Neural cell (in vitro differentiated cells): ENCODE results near the gene CBFA2T3. TPM values are rescaled to one million over a fixed set of nuclear protein-coding genes. Genes with fewer than 3 reads are reported as not detected.

Source experiments
- H2AFZ ChIP-seq: fragments of 200-600, 300-800 bp; sonication (generic), shearing (Covaris generic); 2 replicates; pipeline ENCODE4 v1.6.0; 2014; ENCODE audit warnings: low read depth, mild to moderate bottlenecking, antibody characterized with exemption, low read length, moderate library complexity
- H3F3A ChIP-seq: fragments of 200-600 bp; shearing (Covaris generic); 2 replicates; pipeline ENCODE4 v1.6.1; 2016; ENCODE audit warnings: mild to moderate bottlenecking, moderate library complexity, mixed read lengths, antibody characterized with exemption, low read length; ENCODE audit not compliant: insufficient read depth, poor library complexity, severe bottlenecking
- H3K27ac ChIP-seq: fragments of 200-600, 300-800 bp; sonication (generic), shearing (Covaris generic); 2 replicates; pipeline ENCODE4 v1.5.1; 2014; ENCODE audit warnings: mild to moderate bottlenecking, low read length, moderate library complexity
- H3K27me3 ChIP-seq: fragments of 300-800, 200-600 bp; sonication (generic), shearing (Covaris generic); 2 replicates; pipeline ENCODE4 v1.6.0; 2014; ENCODE audit warnings: mild to moderate bottlenecking, low read depth, low read length, moderate library complexity; ENCODE audit not compliant: insufficient read depth
- H3K36me3 ChIP-seq: fragments of 300-800, 200-600 bp; sonication (generic), shearing (Covaris generic); 2 replicates; pipeline ENCODE4 v1.5.1; 2014; ENCODE audit warnings: mild to moderate bottlenecking, antibody characterized with exemption, low read length, moderate library complexity; ENCODE audit not compliant: insufficient read depth
- H3K4me2 ChIP-seq: fragments of 300-800, 200-600 bp; sonication (generic), shearing (Covaris generic); 2 replicates; pipeline ENCODE4 v1.6.0; 2014; ENCODE audit warnings: mild to moderate bottlenecking, low read length
- H3K4me3 ChIP-seq: fragments of 300-800, 200-600 bp; sonication (generic), shearing (Covaris generic); 2 replicates; pipeline ENCODE4 v1.5.1; 2014; ENCODE audit warnings: mild to moderate bottlenecking, low read length, moderate library complexity
- H3K79me2 ChIP-seq: fragments of 200-600 bp; shearing (Covaris generic); replicated peaks from 2 replicates; pipeline ENCODE4 v1.6.0; 2014; ENCODE audit warnings: mild to moderate bottlenecking, low read length, moderate library complexity; ENCODE audit not compliant: insufficient read depth
- H3K9ac ChIP-seq: fragments of 300-800, 200-600 bp; sonication (generic), shearing (Covaris generic); 2 replicates; pipeline ENCODE4 v1.6.1; 2016; ENCODE audit warnings: mild to moderate bottlenecking, low read length, mixed read lengths
- H3K9me2 ChIP-seq: fragments of 200-600 bp; shearing (Covaris generic); 2 replicates; pipeline ENCODE4 v1.6.1; 2016; ENCODE audit warnings: mild to moderate bottlenecking, low read length, mixed read lengths; ENCODE audit not compliant: insufficient read depth
- H3K9me3 ChIP-seq: fragments of 200-600, 300-800 bp; sonication (generic), shearing (Covaris generic); 2 replicates; pipeline ENCODE4 v1.6.1; 2016; ENCODE audit warnings: mild to moderate bottlenecking, mixed run types, low read length, moderate library complexity, mixed read lengths
- H4K20me1 ChIP-seq: fragments of 200-600 bp; shearing (Covaris generic); 2 replicates; pipeline ENCODE4 v1.6.1; 2016; ENCODE audit warnings: mild to moderate bottlenecking, mixed run types; ENCODE audit not compliant: insufficient read depth
- EP300 ChIP-seq: fragments of 450-650 bp; conservative IDR thresholded peaks from 2 replicates; pipeline ENCODE4 v1.6.1; 2014; ENCODE audit warnings: antibody characterized with exemption, mild to moderate bottlenecking, moderate library complexity; ENCODE audit not compliant: poor library complexity, severe bottlenecking
- EZH2 ChIP-seq: fragments of 200-600, 300-800 bp; shearing (Covaris generic), sonication (generic); IDR thresholded peaks from 2 replicates; pipeline ENCODE4 v1.6.1; 2014; ENCODE audit warnings: antibody characterized with exemption, low read length, borderline replicate concordance, mild to moderate bottlenecking; ENCODE audit not compliant: insufficient read depth, poor library complexity, severe bottlenecking
- MXI1 ChIP-seq: fragments of 450-650 bp; conservative IDR thresholded peaks from 2 replicates; pipeline ENCODE4 v1.6.1; 2014; ENCODE audit warnings: antibody characterized with exemption, mild to moderate bottlenecking; ENCODE audit not compliant: poor library complexity, severe bottlenecking
- POLR2AphosphoS5 ChIP-seq: IDR thresholded peaks from 2 replicates; pipeline ENCODE4 v1.6.1; 2012
- RAD21 ChIP-seq: fragments of 450-650 bp; conservative IDR thresholded peaks from 2 replicates; pipeline ENCODE4 v1.6.1; 2014; ENCODE audit warnings: antibody characterized with exemption, mild to moderate bottlenecking, moderate library complexity
- SMC3 ChIP-seq: fragments of 450-650 bp; conservative IDR thresholded peaks from 2 replicates; pipeline ENCODE4 v1.6.1; 2014; ENCODE audit warnings: antibody characterized with exemption, mild to moderate bottlenecking, moderate library complexity; ENCODE audit not compliant: poor library complexity
- TAF1 ChIP-seq: IDR thresholded peaks from 2 replicates; pipeline ENCODE4 v1.6.1; 2012; ENCODE audit warnings: low read depth
- polyA minus RNA-seq: library from RNA; depleted of rRNA, polyadenylated mRNA; stranded (reverse); fragments of >200 nt; gene quantifications from 2 replicates; pipeline ENCODE4 v1.2.3, GENCODE V29; 2014
- polyA plus RNA-seq: library from polyadenylated mRNA; depleted of rRNA; stranded (reverse); fragments of >200 nt; gene quantifications from 2 replicates; pipeline ENCODE4 v1.2.3, GENCODE V29; 2014
- TF ChIP-seq, protein P1 (sequence below): fragments of 450-650 bp; IDR thresholded peaks from 2 replicates; pipeline ENCODE4 v1.5.1; 2014; ENCODE audit warnings: antibody characterized with exemption, mild to moderate bottlenecking, moderate library complexity; ENCODE audit not compliant: poor library complexity, severe bottlenecking
- TF ChIP-seq, protein P2 (sequence below): IDR thresholded peaks from 2 replicates; pipeline ENCODE4 v1.6.1; 2012; ENCODE audit warnings: borderline replicate concordance

The CBFA2T3 gene
- polyA plus RNA-seq (0.74 and 2.1 TPM in 2 replicates), polyA minus RNA-seq (2.9 and 3.5 TPM in 2 replicates)

DNA sequence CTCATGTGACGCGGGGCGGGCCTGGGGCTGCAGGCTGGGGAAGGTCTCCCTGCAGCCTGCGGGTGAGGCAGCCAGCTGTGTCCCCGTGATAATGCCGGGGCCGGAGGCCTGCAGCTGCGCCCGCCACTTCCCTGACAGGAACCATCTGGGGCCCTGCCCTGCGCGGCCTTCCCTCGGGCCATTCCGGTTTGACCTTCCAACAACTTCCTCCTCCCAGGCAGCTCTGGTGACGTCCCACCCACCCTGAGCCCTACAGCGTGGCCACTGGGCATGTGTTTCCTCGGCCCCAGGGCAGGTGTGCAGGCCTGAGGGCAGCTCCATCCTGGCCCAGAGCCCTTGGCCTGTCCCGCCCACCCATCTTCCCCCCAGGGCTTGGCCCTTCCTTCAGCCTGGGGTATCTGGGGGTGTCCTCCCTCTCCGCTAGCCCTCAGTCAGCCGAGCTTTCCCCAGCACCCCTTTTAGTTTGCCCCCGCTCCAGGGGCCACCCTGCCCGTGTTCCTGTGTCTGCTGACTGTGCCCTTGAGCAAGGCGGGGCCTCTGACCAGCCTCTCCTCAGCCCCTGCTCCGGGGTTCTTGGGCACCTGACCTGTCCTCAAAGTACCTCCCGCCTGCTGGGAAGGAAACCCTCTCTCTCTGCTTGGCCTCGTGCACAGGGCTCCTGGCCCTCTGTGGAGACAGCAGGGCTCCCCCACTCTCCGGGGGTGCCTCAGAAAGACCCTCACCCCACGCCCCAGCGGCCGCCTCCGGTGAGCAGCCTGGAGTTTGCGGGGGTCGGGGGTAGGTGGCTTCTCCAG, at the start of gene CBFA2T3:
CBFA2T3 (minus strand) TSS at position 190 of the 794 bp plus-strand sequence. CDS start 400 bp downstream, outside the sequence.
- H3K27ac ChIP-seq = no peak within 1 kb of the TSS
- H3K27me3 ChIP-seq = no peaks in the 10 kb centered on the region
- no peaks in the 10 kb centered on the region for H3K9me3 ChIP-seq
- no peaks in the 10 kb centered on the region for H3F3A ChIP-seq
- no peaks in the 10 kb centered on the region for H3K9me2 ChIP-seq
- H3K9ac ChIP-seq = no peak within 1 kb of the TSS
- no peaks in the 10 kb centered on the region for H4K20me1 ChIP-seq
- H3K4me2 ChIP-seq = no peak within 1 kb of the TSS
- no peak within 1 kb of the TSS for H3K4me3 ChIP-seq
- H2AFZ ChIP-seq = no peak within 1 kb of the TSS
- no peaks in the 10 kb centered on the region for H3K79me2 ChIP-seq
- TF ChIP-seq EZH2 = no peak
- no peak for TF ChIP-seq POLR2AphosphoS5
- TF ChIP-seq RAD21 = no peak
- no peak for TF ChIP-seq MXI1
- TF ChIP-seq, protein P1, sequence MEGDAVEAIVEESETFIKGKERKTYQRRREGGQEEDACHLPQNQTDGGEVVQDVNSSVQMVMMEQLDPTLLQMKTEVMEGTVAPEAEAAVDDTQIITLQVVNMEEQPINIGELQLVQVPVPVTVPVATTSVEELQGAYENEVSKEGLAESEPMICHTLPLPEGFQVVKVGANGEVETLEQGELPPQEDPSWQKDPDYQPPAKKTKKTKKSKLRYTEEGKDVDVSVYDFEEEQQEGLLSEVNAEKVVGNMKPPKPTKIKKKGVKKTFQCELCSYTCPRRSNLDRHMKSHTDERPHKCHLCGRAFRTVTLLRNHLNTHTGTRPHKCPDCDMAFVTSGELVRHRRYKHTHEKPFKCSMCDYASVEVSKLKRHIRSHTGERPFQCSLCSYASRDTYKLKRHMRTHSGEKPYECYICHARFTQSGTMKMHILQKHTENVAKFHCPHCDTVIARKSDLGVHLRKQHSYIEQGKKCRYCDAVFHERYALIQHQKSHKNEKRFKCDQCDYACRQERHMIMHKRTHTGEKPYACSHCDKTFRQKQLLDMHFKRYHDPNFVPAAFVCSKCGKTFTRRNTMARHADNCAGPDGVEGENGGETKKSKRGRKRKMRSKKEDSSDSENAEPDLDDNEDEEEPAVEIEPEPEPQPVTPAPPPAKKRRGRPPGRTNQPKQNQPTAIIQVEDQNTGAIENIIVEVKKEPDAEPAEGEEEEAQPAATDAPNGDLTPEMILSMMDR = no peak
- H3K36me3 ChIP-seq = no peaks in the 10 kb centered on the region

- no peaks in the 10 kb centered on the region for H3F3A ChIP-seq
- no peaks in the 10 kb centered on the region for H3K79me2 ChIP-seq
- H3K9me2 ChIP-seq = no peaks in the 10 kb centered on the region
- no peak overlapping the region for H3K27ac ChIP-seq
- no peaks in the 10 kb centered on the region for H4K20me1 ChIP-seq
- no peak for TF ChIP-seq EP300
- no peak for TF ChIP-seq SMC3
- TF ChIP-seq, protein P2, sequence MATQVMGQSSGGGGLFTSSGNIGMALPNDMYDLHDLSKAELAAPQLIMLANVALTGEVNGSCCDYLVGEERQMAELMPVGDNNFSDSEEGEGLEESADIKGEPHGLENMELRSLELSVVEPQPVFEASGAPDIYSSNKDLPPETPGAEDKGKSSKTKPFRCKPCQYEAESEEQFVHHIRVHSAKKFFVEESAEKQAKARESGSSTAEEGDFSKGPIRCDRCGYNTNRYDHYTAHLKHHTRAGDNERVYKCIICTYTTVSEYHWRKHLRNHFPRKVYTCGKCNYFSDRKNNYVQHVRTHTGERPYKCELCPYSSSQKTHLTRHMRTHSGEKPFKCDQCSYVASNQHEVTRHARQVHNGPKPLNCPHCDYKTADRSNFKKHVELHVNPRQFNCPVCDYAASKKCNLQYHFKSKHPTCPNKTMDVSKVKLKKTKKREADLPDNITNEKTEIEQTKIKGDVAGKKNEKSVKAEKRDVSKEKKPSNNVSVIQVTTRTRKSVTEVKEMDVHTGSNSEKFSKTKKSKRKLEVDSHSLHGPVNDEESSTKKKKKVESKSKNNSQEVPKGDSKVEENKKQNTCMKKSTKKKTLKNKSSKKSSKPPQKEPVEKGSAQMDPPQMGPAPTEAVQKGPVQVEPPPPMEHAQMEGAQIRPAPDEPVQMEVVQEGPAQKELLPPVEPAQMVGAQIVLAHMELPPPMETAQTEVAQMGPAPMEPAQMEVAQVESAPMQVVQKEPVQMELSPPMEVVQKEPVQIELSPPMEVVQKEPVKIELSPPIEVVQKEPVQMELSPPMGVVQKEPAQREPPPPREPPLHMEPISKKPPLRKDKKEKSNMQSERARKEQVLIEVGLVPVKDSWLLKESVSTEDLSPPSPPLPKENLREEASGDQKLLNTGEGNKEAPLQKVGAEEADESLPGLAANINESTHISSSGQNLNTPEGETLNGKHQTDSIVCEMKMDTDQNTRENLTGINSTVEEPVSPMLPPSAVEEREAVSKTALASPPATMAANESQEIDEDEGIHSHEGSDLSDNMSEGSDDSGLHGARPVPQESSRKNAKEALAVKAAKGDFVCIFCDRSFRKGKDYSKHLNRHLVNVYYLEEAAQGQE = no peak
- TF ChIP-seq, protein P1 = no peak
- no peak for TF ChIP-seq RAD21
- TF ChIP-seq EZH2 = no peak
- TF ChIP-seq MXI1 = no peak
- no peak for TF ChIP-seq TAF1
- TF ChIP-seq POLR2AphosphoS5 = no peak
- H3K9me3 ChIP-seq = no peaks in the 10 kb centered on the region
- no peak overlapping the region for H2AFZ ChIP-seq
- H3K36me3 ChIP-seq = no peaks in the 10 kb centered on the region
- H3K4me3 ChIP-seq = no peak overlapping the region
- H3K9ac ChIP-seq = no peak overlapping the region
- H3K4me2 ChIP-seq = no peak overlapping the region
- H3K27me3 ChIP-seq = no peaks in the 10 kb centered on the region
Measured at GRCh38 chr16:89026121-89026612, 49.2 kb upstream of the CBFA2T3 start.
